GM06990 (cell line): ENCODE data around the gene SRPK2.

Source experiments
- DNase-seq: peaks from one replicate; pipeline ENCODE4 v3.0.0-alpha.2; 2011; ENCODE audit not compliant: insufficient read length; ENCODE audit errors: extremely low read depth
- H3K27me3 ChIP-seq: replicated peaks from 2 replicates; pipeline ENCODE4 v1.6.0; 2011; ENCODE audit warnings: low read length; ENCODE audit not compliant: control insufficient read depth, insufficient read depth
- H3K36me3 ChIP-seq: 2 replicates; pipeline ENCODE4 v1.5.1; 2011; ENCODE audit warnings: low read length; ENCODE audit not compliant: control insufficient read depth, insufficient read depth
- H3K4me3 ChIP-seq: replicated peaks from 2 replicates; pipeline ENCODE4 v1.5.1; 2011; ENCODE audit warnings: low read depth, mild to moderate bottlenecking, control low read depth, low read length
- CTCF ChIP-seq: IDR thresholded peaks from 2 replicates; pipeline ENCODE4 v1.5.1; 2011; ENCODE audit warnings: low read length, control low read depth, mild to moderate bottlenecking, inconsistent platforms; ENCODE audit not compliant: insufficient read depth, poor library complexity, severe bottlenecking

The SRPK2 gene

GRCh38 chr7:105177026-105177425 is 211.7 kb downstream of the SRPK2 start:
- Histone ChIP-seq H3K27me3 (no peaks in the 10 kb centered on the region), H3K4me3 (no peak overlapping the region), H3K36me3 (no peaks in the 10 kb centered on the region)
- DNase-seq = no peak
- no peak for TF ChIP-seq CTCF

- H3K27me3 ChIP-seq = no peaks in the 10 kb centered on the region
- H3K4me3 ChIP-seq = no peak overlapping the region
- DNase-seq = no peak
- no peak for TF ChIP-seq CTCF
- H3K36me3 ChIP-seq = no peaks in the 10 kb centered on the region
Measured at GRCh38 chr7:105173586-105173985, 215.1 kb downstream of the SRPK2 start.

GRCh38 chr7:105164751-105165150 is 224.0 kb downstream of the SRPK2 start:
- no peak for TF ChIP-seq CTCF
- no peaks in the 10 kb centered on the region; the same call in 1 of the 2 replicates for H3K36me3 ChIP-seq
- no peak overlapping the region for H3K4me3 ChIP-seq
- no peak for DNase-seq
- H3K27me3 ChIP-seq = no peaks in the 10 kb centered on the region

- no peaks in the 10 kb centered on the region for H3K27me3 ChIP-seq
- TF ChIP-seq CTCF = no peak
- no peak for DNase-seq
- no peaks in the 10 kb centered on the region; the same call in 1 of the 2 replicates for H3K36me3 ChIP-seq
- no peak overlapping the region for H3K4me3 ChIP-seq
Measured at GRCh38 chr7:105163718-105164117, 225.0 kb downstream of the SRPK2 start.

- DNase-seq = no peak
- no peaks in the 10 kb centered on the region; the same call in 1 of the 2 replicates for H3K36me3 ChIP-seq
- TF ChIP-seq CTCF = no peak
- H3K4me3 ChIP-seq = no peak overlapping the region
- no peaks in the 10 kb centered on the region for H3K27me3 ChIP-seq
Measured at GRCh38 chr7:105161366-105161765, 227.4 kb downstream of the SRPK2 start.

- Histone ChIP-seq H3K4me3 (no peak overlapping the region), H3K36me3 (no peaks in the 10 kb centered on the region), H3K27me3 (no peaks in the 10 kb centered on the region)
- no peak for DNase-seq
- TF ChIP-seq CTCF = no peak
Measured at GRCh38 chr7:105157278-105157677, 231.4 kb downstream of the SRPK2 start.
